ENCODE results near the gene FNBP1. TPM values are rescaled to one million over a fixed set of nuclear protein-coding genes. Genes with fewer than 3 reads are reported as not detected.

Gene FNBP1
- total and polyA plus RNA-seq, 10 of the 15 experiments (the other 5 are each of a cell fraction or from before 2014, with no cell fraction given): 64.5 to 353 (median 179) TPM

- intact Hi-C loops (cut with micrococcal nuclease; ENCODE audit: unreplicated experiment): no loop called here
- Histone ChIP-seq H3K4me3 (no peak overlapping the region), H3K27ac (ENCODE audit: control insufficient read depth, insufficient read depth) (no peak overlapping the region), H3K9me3 (replicated peaks; ENCODE audit: control insufficient read depth, insufficient read depth, low read length) (no peaks in the 10 kb centered on the region), H3K36me3 (ENCODE audit: control insufficient read depth in 2 of 2, insufficient read depth in 2 of 2, low read length in 1 of 2) (no peaks in the 10 kb centered on the region; a peak in 1 of 4 replicates), H4K20me1 (ENCODE audit: control insufficient read depth, insufficient read depth) (no peaks in the 10 kb centered on the region), H2AFZ (ENCODE audit: control insufficient read depth, low read depth, low read length) (no peak overlapping the region), H3K79me2 (ENCODE audit: control insufficient read depth, insufficient read depth, low read length) (no peaks in the 10 kb centered on the region), H3K4me2 (ENCODE audit: control insufficient read depth, insufficient read depth) (no peak overlapping the region), H3K4me1 (ENCODE audit: control insufficient read depth, insufficient read depth, low read length) (no peaks in the 10 kb centered on the region; the same call in 1 of the 2 replicates), H3K27me3 (replicated peaks in 1 of 2; ENCODE audit: control insufficient read depth in 2 of 2, insufficient read depth in 2 of 2, low read length in 1 of 2) (no peaks in the 10 kb centered on the region), H3K9ac (ENCODE audit: control insufficient read depth, insufficient read depth, low read length) (no peak overlapping the region)
- ChIA-PET SMC1A (ENCODE audit: uncharacterized antibody, unreplicated experiment) (no interaction called here), CTCF (no interaction called here), POLR2A (no interaction called here), RAD21 (ENCODE audit: unreplicated experiment) (no interaction called here)
- in situ Hi-C loops (cut with MboI): loop anchor here (10.0 kb wide), 1 partner anchor 370 kb away; no protein-coding TSS in a partner anchor
- DNase-seq (ENCODE audit: low read depth, low spot score) (no peak), ATAC-seq (no peak), FAIRE-seq (no peak)
- WGBS (ENCODE audit: insufficient coverage, insufficient replicate concordance, low lambda C conversion rate, missing lambda C conversion rate): 89% methylated on average over 20 of the region's 23 CpGs
- BruUV-seq (replicated peaks): no TSS peak
- TF ChIP-seq EZH2 (IDR thresholded peaks at IDR 0.05; ENCODE audit: borderline replicate concordance, control insufficient read depth, low read depth, low read length) (no peak), POLR2A (IDR thresholded peaks at IDR 0.05; ENCODE audit: low read depth, low read length) (0 out of 2 replicates have a peak, but pooled peaks have one; percentile 33)
Observed at GRCh38 chr9:129875181-129875611, 167.8 kb downstream of the FNBP1 start.

DNA sequence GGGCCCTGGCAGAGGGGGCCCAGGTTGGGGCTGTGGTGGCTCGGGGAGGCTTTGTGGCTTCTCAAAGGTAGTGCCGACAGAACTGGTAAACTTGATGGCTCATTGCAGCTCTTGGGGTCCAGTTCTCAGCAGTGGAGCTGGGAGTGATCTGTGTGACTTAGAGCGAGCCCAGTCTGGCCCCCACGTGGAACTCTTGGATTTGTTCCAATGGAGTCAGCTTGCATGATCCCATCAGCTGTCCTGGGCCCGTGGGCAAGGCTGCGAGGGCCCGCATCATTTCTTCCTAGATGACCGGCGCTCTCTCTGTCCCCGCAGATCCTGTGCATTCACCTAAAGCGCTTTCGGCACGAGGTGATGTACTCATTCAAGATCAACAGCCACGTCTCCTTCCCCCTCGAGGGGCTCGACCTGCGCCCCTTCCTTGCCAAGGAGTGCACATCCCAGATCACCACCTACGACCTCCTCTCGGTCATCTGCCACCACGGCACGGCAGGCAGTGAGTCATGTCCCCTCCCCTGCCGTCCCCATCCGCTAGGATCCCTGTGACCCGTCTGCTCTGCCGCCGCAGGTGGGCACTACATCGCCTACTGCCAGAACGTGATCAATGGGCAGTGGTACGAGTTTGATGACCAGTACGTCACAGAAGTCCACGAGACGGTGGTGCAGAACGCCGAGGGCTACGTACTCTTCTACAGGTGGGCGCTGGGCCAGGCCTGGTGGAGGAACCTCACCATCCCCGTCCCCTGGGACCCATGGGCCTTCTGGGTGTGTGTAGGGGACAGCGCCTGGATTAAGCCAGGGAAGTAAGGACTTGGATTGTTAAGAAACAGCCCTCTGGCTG lies 168.5 kb downstream of the FNBP1 start:
- Histone ChIP-seq H3K4me2 (ENCODE audit: control insufficient read depth, insufficient read depth) (no peak overlapping the region), H3K79me2 (ENCODE audit: control insufficient read depth, insufficient read depth, low read length) (no peaks in the 10 kb centered on the region), H3K27me3 (replicated peaks in 1 of 2; ENCODE audit: control insufficient read depth in 2 of 2, insufficient read depth in 2 of 2, low read length in 1 of 2) (no peaks in the 10 kb centered on the region), H3K4me3 (no peak overlapping the region), H3K36me3 (ENCODE audit: control insufficient read depth in 2 of 2, insufficient read depth in 2 of 2, low read length in 1 of 2) (no peaks in the 10 kb centered on the region; a peak in 1 of 4 replicates), H3K9me3 (replicated peaks; ENCODE audit: control insufficient read depth, insufficient read depth, low read length) (no peaks in the 10 kb centered on the region), H4K20me1 (ENCODE audit: control insufficient read depth, insufficient read depth) (no peaks in the 10 kb centered on the region), H3K27ac (ENCODE audit: control insufficient read depth, insufficient read depth) (no peak overlapping the region), H2AFZ (ENCODE audit: control insufficient read depth, low read depth, low read length) (no peak overlapping the region), H3K4me1 (ENCODE audit: control insufficient read depth, insufficient read depth, low read length) (no peaks in the 10 kb centered on the region; the same call in 1 of the 2 replicates), H3K9ac (ENCODE audit: control insufficient read depth, insufficient read depth, low read length) (no peak overlapping the region)
- ATAC-seq: no peak
- ChIA-PET RAD21 (ENCODE audit: unreplicated experiment) (no interaction called here), CTCF (interaction anchor here (0.6 kb wide), 1 partner anchor 184 kb away, joined by 4 read pairs; no protein-coding TSS in a partner anchor), SMC1A (ENCODE audit: uncharacterized antibody, unreplicated experiment) (no interaction called here), POLR2A (no interaction called here)
- no peak for TF ChIP-seq RFX5 (IDR thresholded peaks at IDR 0.05; ENCODE audit: low read depth, low read length)
- in situ Hi-C loops (cut with MboI): loop anchor here (10.0 kb wide), 1 partner anchor 370 kb away; no protein-coding TSS in a partner anchor
- FAIRE-seq: no peak
- no peak for DNase-seq (ENCODE audit: low read depth, low spot score)
- WGBS (ENCODE audit: insufficient coverage, insufficient replicate concordance, low lambda C conversion rate, missing lambda C conversion rate): 87% methylated on average over 38 of the region's 38 CpGs
- no TSS peak for BruUV-seq (replicated peaks)
- intact Hi-C loops (cut with micrococcal nuclease; ENCODE audit: unreplicated experiment): no loop called here
